RWPE2 (cell line): ENCODE data around the gene C1S.
A peak's percentile ranks its signal among the peaks of the same experiment; 100 is the strongest.

Experiments used
- ATAC-seq: fragments of 200-7000 bp; cut with Tn5 transposase; 3 replicates; pipeline ENCODE4 v1.9.1; 2021; ENCODE audit warnings: low read depth
- DNase-seq: peaks from one replicate; pipeline ENCODE4 v3.0.0-alpha.2; 2020; ENCODE audit warnings: low spot score
- H3K27ac ChIP-seq: fragments of 450-650 bp; 2 replicates; pipeline ENCODE4 v1.5.1; 2017; ENCODE audit warnings: mild to moderate bottlenecking; ENCODE audit not compliant: poor library complexity, severe bottlenecking
- H3K27me3 ChIP-seq: fragments of 250-450 bp; sonication (Bioruptor Pico); 2 replicates; pipeline ENCODE4 v1.5.1; 2021; ENCODE audit warnings: mild to moderate bottlenecking, moderate library complexity; ENCODE audit not compliant: insufficient read depth, poor library complexity, severe bottlenecking
- H3K36me3 ChIP-seq: fragments of 250-450 bp; sonication (Bioruptor Pico); 2 replicates; pipeline ENCODE4 v1.5.1; 2020; ENCODE audit warnings: low read depth, mild to moderate bottlenecking, moderate library complexity
- H3K4me1 ChIP-seq: fragments of 250-450 bp; sonication (Bioruptor Pico); 2 replicates; pipeline ENCODE4 v1.5.1; 2021; ENCODE audit warnings: mild to moderate bottlenecking, moderate library complexity; ENCODE audit not compliant: insufficient read depth, poor library complexity, severe bottlenecking
- H3K4me3 ChIP-seq: fragments of 250-450 bp; sonication (Bioruptor Pico); 2 replicates; pipeline ENCODE4 v1.5.1; 2021; ENCODE audit warnings: mild to moderate bottlenecking, moderate library complexity; ENCODE audit not compliant: severe bottlenecking
- H3K9me3 ChIP-seq: fragments of 250-450 bp; sonication (Bioruptor Pico); 2 replicates; pipeline ENCODE4 v1.5.1; 2021; ENCODE audit warnings: mild to moderate bottlenecking, moderate library complexity; ENCODE audit not compliant: severe bottlenecking
- CTCF ChIP-seq: fragments of 450-650 bp; IDR thresholded peaks from one replicate; pipeline ENCODE4 v1.5.1; 2017; ENCODE audit warnings: mild to moderate bottlenecking, moderate library complexity; ENCODE audit not compliant: poor library complexity, severe bottlenecking

C1S gene

GRCh38 chr12:7016958-7017571 lies 43.5 kb upstream of the C1S start:
- no peak overlapping the region for H3K27ac ChIP-seq
- TF ChIP-seq CTCF = no peak
- no peak for DNase-seq
- H3K4me1 ChIP-seq = peaks cover 4% of the 10 kb centered on the region
- peak overlapping the region; percentile 73 for H3K4me3 ChIP-seq
- no peaks in the 10 kb centered on the region; the same call in 1 of the 2 replicates for H3K36me3 ChIP-seq
- no peaks in the 10 kb centered on the region for H3K9me3 ChIP-seq
- H3K27me3 ChIP-seq = no peaks in the 10 kb centered on the region
- no peak for ATAC-seq

- Histone ChIP-seq H3K36me3 (no peaks in the 10 kb centered on the region; the same call in 1 of the 2 replicates), H3K4me1 (peaks cover 4% of the 10 kb centered on the region), H3K27ac (peak overlapping the region; percentile 71), H3K27me3 (no peaks in the 10 kb centered on the region), H3K4me3 (peak overlapping the region; percentile 73), H3K9me3 (no peaks in the 10 kb centered on the region)
- DNase-seq (no peak), ATAC-seq (peak; percentile 17)
- TF ChIP-seq CTCF = no peak
These were observed 42.6 kb upstream of the C1S start for GRCh38 chr12:7017870-7018349.

GRCh38 chr12:7018350-7019042 lies 42.0 kb upstream of the C1S start, which contains the start of gene LPCAT3:
TSS of gene LPCAT3 (minus strand) at chr12:7018476. CDS start at chr12:7018424, 52 bp downstream.
- ATAC-seq (peak; percentile 91), DNase-seq (peak; percentile 97)
- Histone ChIP-seq H3K4me1 (peaks cover 4% of the 10 kb centered on the region), H3K9me3 (no peaks in the 10 kb centered on the region), H3K27ac (peak within 1 kb of the TSS; percentile 71), H3K4me3 (peak within 1 kb of the TSS; percentile 73), H3K27me3 (no peaks in the 10 kb centered on the region), H3K36me3 (no peaks in the 10 kb centered on the region; the same call in 1 of the 2 replicates)
- TF ChIP-seq CTCF = peak; percentile 97

- H3K27me3 ChIP-seq = no peaks in the 10 kb centered on the region
- peaks cover 4% of the 10 kb centered on the region for H3K4me1 ChIP-seq
- H3K27ac ChIP-seq = peak overlapping the region; percentile 71
- DNase-seq (no peak), ATAC-seq (no peak)
- peak overlapping the region; percentile 73 for H3K4me3 ChIP-seq
- no peaks in the 10 kb centered on the region for H3K9me3 ChIP-seq
- TF ChIP-seq CTCF = peak; percentile 79
- H3K36me3 ChIP-seq = no peaks in the 10 kb centered on the region; the same call in 1 of the 2 replicates
These were observed 41.4 kb upstream of the C1S start for GRCh38 chr12:7019043-7019569.

- Histone ChIP-seq H3K27ac (no peak overlapping the region), H3K27me3 (no peaks in the 10 kb centered on the region), H3K4me1 (peaks cover 4% of the 10 kb centered on the region), H3K36me3 (no peaks in the 10 kb centered on the region), H3K4me3 (no peak overlapping the region), H3K9me3 (no peaks in the 10 kb centered on the region)
- DNase-seq (no peak), ATAC-seq (no peak)
- TF ChIP-seq CTCF = no peak
These were observed 38.6 kb upstream of the C1S start for GRCh38 chr12:7021956-7022355.
